Measurements from ENCODE around the gene SORD. TPM values are rescaled to one million over a fixed set of nuclear protein-coding genes. Genes with fewer than 3 reads are reported as not detected.
"Not testable (repeated sequence)": the region's sequence is repeated elsewhere in the genome, so short reads cannot be mapped to it uniquely, and the experiment has no call there.

SORD gene
- total and polyA plus RNA-seq, 9 of the 15 experiments (the other 6 are each of a cell fraction or from before 2014, with no cell fraction given) = 5.9 to 79.2 (median 29.6) TPM

GRCh38 chr15:45036812-45037781 lies 14.1 kb downstream of the SORD start:
- DNase-seq (ENCODE audit: extremely low read depth in 1 of 4, low spot score in 3 of 4) (peak; percentile 42 to 85 (median 52)), FAIRE-seq (peak; percentile 84), ATAC-seq (peak; percentile 98)
- peaks cover 10% of the 10 kb centered on the region; the same call in 2 of the 3 replicates for H3K36me3 ChIP-seq (ENCODE audit: control insufficient read depth, insufficient read depth, low read length)
- H3K9me3 ChIP-seq (replicated peaks; ENCODE audit: control insufficient read depth, insufficient read depth, low read depth, low read length); in situ Hi-C loops (cut with MboI); H3K4me2 ChIP-seq (ENCODE audit: insufficient read depth, low read length); H3K9me1 ChIP-seq (ENCODE audit: control insufficient read depth, insufficient read depth, low read length); H3K27ac ChIP-seq (ENCODE audit: extremely low read depth, low read depth, low read length); H3K9ac ChIP-seq (ENCODE audit: insufficient read depth in 1 of 2, low read depth in 2 of 2, low read length in 2 of 2); H3K4me3 ChIP-seq; H3K27me3 ChIP-seq (ENCODE audit: control insufficient read depth in 2 of 2, insufficient read depth in 2 of 2, low read length in 2 of 2); BruUV-seq (replicated peaks); H3K4me1 ChIP-seq (replicated peaks in 1 of 2; ENCODE audit: control insufficient read depth in 2 of 2, insufficient read depth in 2 of 2, low read length in 2 of 2); H4K20me1 ChIP-seq (replicated peaks; ENCODE audit: control insufficient read depth, insufficient read depth, low read length); H3K79me2 ChIP-seq (ENCODE audit: control insufficient read depth, insufficient read depth, low read length): not testable (repeated sequence)
- 12% methylated on average over 6 of the region's 6 CpGs for WGBS (ENCODE audit: insufficient coverage, low coverage, missing lambda C conversion rate)
- H2AFZ ChIP-seq (ENCODE audit: low read depth, low read length) = peak overlapping the region; percentile 5; the same call in 1 of the 2 replicates
- intact Hi-C loops (cut with micrococcal nuclease) = loop anchor here (1.0 kb wide), 1 partner anchor 66 kb away; no protein-coding TSS in a partner anchor
- POLR2A ChIA-PET = interaction anchor here (1.1 to 1.2 kb wide), 3 partner anchors 9 to 68 kb away, joined by 3 to 4 read pairs (median 3); no protein-coding TSS in a partner anchor
- CTCF ChIA-PET (ENCODE audit: low intra/inter-chr PET ratio) = interaction anchor here (0.6 to 2.5 kb wide), 4 partner anchors 66 to 1165 kb away, joined by 3 to 9 read pairs (median 4); no protein-coding TSS in a partner anchor
- TF ChIP-seq TCF3 (CRISPR knock-in tag; IDR thresholded peaks at IDR 0.05) (peak; percentile 31; the same call in 1 of the 2 replicates), RAD21 (CRISPR knock-in tag; conservative IDR thresholded peaks at IDR 0.05 in 1 of 2, IDR thresholded peaks at IDR 0.05 in 1 of 2) (peak; percentile 95 to 98), RCOR1 (IDR thresholded peaks at IDR 0.05; ENCODE audit: borderline replicate concordance in 1 of 2, low read depth in 2 of 2, low read length in 2 of 2) (peak in 1 of 2 experiments; percentile 41; a peak in 1 of 4 replicates), RB1 (IDR thresholded peaks at IDR 0.05; ENCODE audit: low read depth) (peak; percentile 74), DACH1 (IDR thresholded peaks at IDR 0.05; ENCODE audit: partially characterized antibody) (peak; percentile 88), SMC3 (conservative IDR thresholded peaks at IDR 0.05; ENCODE audit: insufficient read depth, low read depth, low read length) (peak; percentile 92), ARID2 (IDR thresholded peaks at IDR 0.05) (peak; percentile 84), CC2D1A (IDR thresholded peaks at IDR 0.05) (peak; percentile 85), ZNF592 (IDR thresholded peaks at IDR 0.05) (peak; percentile 23; the same call in 1 of the 2 replicates), SOX6 (IDR thresholded peaks at IDR 0.05) (0 out of 2 replicates have a peak, but pooled peaks have one; percentile 15)
- TF ChIP-seq, protein P1, sequence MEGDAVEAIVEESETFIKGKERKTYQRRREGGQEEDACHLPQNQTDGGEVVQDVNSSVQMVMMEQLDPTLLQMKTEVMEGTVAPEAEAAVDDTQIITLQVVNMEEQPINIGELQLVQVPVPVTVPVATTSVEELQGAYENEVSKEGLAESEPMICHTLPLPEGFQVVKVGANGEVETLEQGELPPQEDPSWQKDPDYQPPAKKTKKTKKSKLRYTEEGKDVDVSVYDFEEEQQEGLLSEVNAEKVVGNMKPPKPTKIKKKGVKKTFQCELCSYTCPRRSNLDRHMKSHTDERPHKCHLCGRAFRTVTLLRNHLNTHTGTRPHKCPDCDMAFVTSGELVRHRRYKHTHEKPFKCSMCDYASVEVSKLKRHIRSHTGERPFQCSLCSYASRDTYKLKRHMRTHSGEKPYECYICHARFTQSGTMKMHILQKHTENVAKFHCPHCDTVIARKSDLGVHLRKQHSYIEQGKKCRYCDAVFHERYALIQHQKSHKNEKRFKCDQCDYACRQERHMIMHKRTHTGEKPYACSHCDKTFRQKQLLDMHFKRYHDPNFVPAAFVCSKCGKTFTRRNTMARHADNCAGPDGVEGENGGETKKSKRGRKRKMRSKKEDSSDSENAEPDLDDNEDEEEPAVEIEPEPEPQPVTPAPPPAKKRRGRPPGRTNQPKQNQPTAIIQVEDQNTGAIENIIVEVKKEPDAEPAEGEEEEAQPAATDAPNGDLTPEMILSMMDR (IDR thresholded peaks at IDR 0.05 in 2 of 3, conservative IDR thresholded peaks at IDR 0.05 in 1 of 3; ENCODE audit: insufficient read depth in 2 of 3, low read depth in 1 of 3, low read length in 3 of 3) = peak; percentile 87 to 93 (median 90)
- TF ChIP-seq, protein P2, sequence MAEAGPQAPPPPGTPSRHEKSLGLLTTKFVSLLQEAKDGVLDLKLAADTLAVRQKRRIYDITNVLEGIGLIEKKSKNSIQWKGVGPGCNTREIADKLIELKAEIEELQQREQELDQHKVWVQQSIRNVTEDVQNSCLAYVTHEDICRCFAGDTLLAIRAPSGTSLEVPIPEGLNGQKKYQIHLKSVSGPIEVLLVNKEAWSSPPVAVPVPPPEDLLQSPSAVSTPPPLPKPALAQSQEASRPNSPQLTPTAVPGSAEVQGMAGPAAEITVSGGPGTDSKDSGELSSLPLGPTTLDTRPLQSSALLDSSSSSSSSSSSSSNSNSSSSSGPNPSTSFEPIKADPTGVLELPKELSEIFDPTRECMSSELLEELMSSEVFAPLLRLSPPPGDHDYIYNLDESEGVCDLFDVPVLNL (CRISPR knock-in tag; IDR thresholded peaks at IDR 0.05; ENCODE audit: low read depth) = 0 out of 2 replicates have a peak, but pooled peaks have one; percentile 45

All from K562 (cell line).